Lower lobe of right lung (tissue), 2 donors: Measurements from ENCODE around the gene SORCS2. TPM values are rescaled to one million over a fixed set of nuclear protein-coding genes. Genes with fewer than 3 reads are reported as not detected.
A peak's percentile ranks its signal among the peaks of the same experiment; 100 is the strongest.

Source experiments
- ATAC-seq, 2 donors: fragments of 200-7000 bp; cut with Tn5 transposase; one replicate each; pipeline ENCODE4 v1.9.1; 2020 to 2022; ENCODE audit warnings: mild to moderate bottlenecking in 2 of 2, moderate library complexity in 2 of 2
- DNase-seq: peaks from one replicate; pipeline ENCODE4 v3.0.0-alpha.2; 2020
- H3K27ac ChIP-seq: fragments of 200-600 bp; one replicate; pipeline ENCODE4 v1.8.0; 2022
- H3K27me3 ChIP-seq: fragments of 200-600 bp; one replicate; pipeline ENCODE4 v1.8.0; 2022; ENCODE audit warnings: low read depth
- H3K36me3 ChIP-seq: fragments of 200-600 bp; one replicate; pipeline ENCODE4 v1.8.0; 2022; ENCODE audit warnings: mild to moderate bottlenecking
- H3K4me1 ChIP-seq: fragments of 200-600 bp; one replicate; pipeline ENCODE4 v1.8.0; 2022
- H3K4me3 ChIP-seq: fragments of 200-600 bp; one replicate; pipeline ENCODE4 v1.8.0; 2022; ENCODE audit warnings: mild to moderate bottlenecking
- H3K9me3 ChIP-seq: fragments of 200-600 bp; one replicate; pipeline ENCODE4 v1.8.0; 2022
- CTCF ChIP-seq: fragments of 200-600 bp; IDR thresholded peaks from one replicate; pipeline ENCODE4 v1.8.0; 2022; ENCODE audit warnings: antibody characterized with exemption, mild to moderate bottlenecking
- intact Hi-C: fragments of 100-400 bp; cut with DNase I; formaldehyde crosslinking; loops from one replicate; pipeline ENCODE4 v1.11.0; 2022
- total RNA-seq: library from RNA; stranded (reverse); fragmentation: NEBNext Ultra II Directional; extraction: Animal tissue kit (Norgen Biotek cat#: 25700); gene quantifications from one replicate; pipeline ENCODE4 v1.2.1, GENCODE V29; 2021
- donor health status: DM: no; HTN: yes; CAD: no; lungs with severe emphysema.

Gene SORCS2
- total RNA-seq, 1 donor from 2014 or later = 5.8 TPM

- Histone ChIP-seq H3K9me3 (no peaks in the 10 kb centered on the region), H3K4me1 (peaks cover 5% of the 10 kb centered on the region), H3K4me3 (no peak overlapping the region), H3K27me3 (peaks cover 19% of the 10 kb centered on the region), H3K27ac (no peak overlapping the region), H3K36me3 (no peaks in the 10 kb centered on the region)
- intact Hi-C loops = no loop called here
- peak; percentile 69 for ATAC-seq
- peak; percentile 62 for DNase-seq
- peak; percentile 87 for TF ChIP-seq CTCF
Observed at GRCh38 chr4:7719354-7720174, 527.2 kb downstream of the SORCS2 start.

DNA sequence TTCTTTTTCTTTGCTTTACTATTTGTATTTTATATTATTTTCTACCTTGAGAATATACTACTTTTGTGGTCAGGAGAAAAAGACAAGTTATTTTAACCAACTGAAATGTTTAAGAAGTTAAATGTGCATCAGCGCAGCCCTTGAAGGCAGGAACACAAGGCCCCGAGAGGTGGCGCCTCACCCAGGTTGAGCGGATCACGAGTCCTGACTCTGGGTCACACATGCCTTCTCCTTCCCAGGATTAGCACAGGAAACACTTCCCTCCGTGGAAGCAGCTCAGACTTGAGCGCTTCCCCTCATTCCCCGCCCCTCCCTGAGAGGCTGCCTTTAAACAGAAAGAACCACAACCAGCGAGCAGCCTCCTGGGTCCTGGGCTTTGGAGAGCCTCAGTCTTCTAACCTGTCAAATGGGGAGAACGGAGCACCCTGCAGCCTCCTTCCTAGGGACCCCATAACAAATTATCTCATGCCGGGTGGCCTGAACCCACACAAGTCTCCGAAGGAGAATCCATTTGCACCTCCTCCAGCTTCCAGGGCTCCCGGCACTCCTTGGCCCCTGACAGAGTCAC lies 529.7 kb downstream of the SORCS2 start:
- no peak overlapping the region for H3K27ac ChIP-seq
- ATAC-seq (no peak), DNase-seq (no peak)
- H3K36me3 ChIP-seq = no peaks in the 10 kb centered on the region
- intact Hi-C loops = no loop called here
- H3K4me1 ChIP-seq = peaks cover 5% of the 10 kb centered on the region
- H3K9me3 ChIP-seq = no peaks in the 10 kb centered on the region
- TF ChIP-seq CTCF = peak; percentile 9
- H3K27me3 ChIP-seq = peaks cover 19% of the 10 kb centered on the region
- H3K4me3 ChIP-seq = no peak overlapping the region

DNA sequence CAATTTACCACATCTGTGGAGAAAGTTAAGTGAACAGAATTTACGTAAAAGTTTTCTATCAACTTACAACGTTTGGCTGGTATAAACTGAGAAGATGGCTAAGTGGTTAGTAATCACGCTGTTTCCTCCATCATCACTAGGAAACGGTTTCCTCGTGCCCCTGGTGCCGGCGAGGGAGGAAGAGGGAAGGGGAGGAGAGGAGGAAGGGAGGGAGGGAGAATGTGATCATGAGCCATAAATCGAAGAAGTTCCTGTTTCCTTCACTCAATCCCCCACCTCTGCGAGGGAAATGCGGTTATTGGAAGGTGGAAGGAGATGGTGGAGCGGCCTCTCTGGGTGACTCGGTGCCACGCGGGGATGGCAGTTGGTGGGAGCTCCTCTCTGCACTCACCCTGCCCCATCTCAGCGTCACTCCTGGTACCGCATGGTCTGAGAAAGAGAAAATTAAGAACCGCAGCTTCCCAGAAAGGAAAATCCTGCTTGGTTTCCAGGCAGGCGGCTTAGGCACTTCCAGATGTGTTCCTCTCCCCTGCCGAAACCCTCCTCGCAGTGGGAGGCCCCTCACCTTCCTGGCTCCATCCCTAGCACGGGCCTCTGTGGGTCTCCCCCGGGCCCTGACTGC lies 530.5 kb downstream of the SORCS2 start:
- Histone ChIP-seq H3K36me3 (no peaks in the 10 kb centered on the region), H3K27me3 (peaks cover 19% of the 10 kb centered on the region), H3K4me1 (peaks cover 5% of the 10 kb centered on the region), H3K27ac (no peak overlapping the region), H3K9me3 (no peaks in the 10 kb centered on the region), H3K4me3 (no peak overlapping the region)
- ATAC-seq = no peak
- intact Hi-C loops = no loop called here
- no peak for DNase-seq
- no peak for TF ChIP-seq CTCF

DNA sequence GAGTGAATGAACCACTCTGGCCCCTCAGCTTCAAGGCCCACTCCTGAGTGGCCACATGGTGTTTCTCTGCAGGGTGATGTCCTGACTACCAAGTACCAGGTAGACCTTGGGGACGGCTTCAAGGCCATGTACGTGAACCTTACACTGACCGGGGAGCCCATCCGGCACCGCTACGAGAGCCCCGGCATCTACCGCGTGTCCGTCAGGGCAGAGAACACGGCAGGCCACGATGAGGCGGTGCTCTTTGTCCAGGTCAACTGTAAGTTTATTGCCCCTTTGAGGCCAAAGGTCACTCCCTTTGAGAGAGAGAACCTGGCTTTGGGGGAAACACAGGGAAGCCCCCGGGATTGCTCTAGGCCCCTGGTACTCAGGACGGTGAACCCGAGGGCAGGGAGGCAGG lies 531.3 kb downstream of the SORCS2 start:
- Histone ChIP-seq H3K9me3 (no peaks in the 10 kb centered on the region), H3K27me3 (peaks cover 18% of the 10 kb centered on the region), H3K36me3 (no peaks in the 10 kb centered on the region), H3K4me1 (peaks cover 5% of the 10 kb centered on the region), H3K27ac (no peak overlapping the region), H3K4me3 (no peak overlapping the region)
- ATAC-seq (no peak), DNase-seq (no peak)
- intact Hi-C loops = no loop called here
- TF ChIP-seq CTCF = no peak

GRCh38 chr4:7725951-7726350 lies 533.6 kb downstream of the SORCS2 start:
- no peaks in the 10 kb centered on the region for H3K4me1 ChIP-seq
- no peaks in the 10 kb centered on the region for H3K9me3 ChIP-seq
- no peak overlapping the region for H3K27ac ChIP-seq
- ATAC-seq = no peak
- no peak overlapping the region for H3K4me3 ChIP-seq
- no peak for TF ChIP-seq CTCF
- no peaks in the 10 kb centered on the region for H3K36me3 ChIP-seq
- intact Hi-C loops = no loop called here
- no peaks in the 10 kb centered on the region for H3K27me3 ChIP-seq
- no peak for DNase-seq
